Upper lobe of left lung (tissue), 4 donors: Measurements from ENCODE around the gene FAM180B.

Experiments
- EP300 ChIP-seq, 4 donors: sonication (generic); formaldehyde crosslinking; IDR thresholded peaks; one replicate each; pipeline ENCODE4 v1.5.1; 2017; ENCODE audit warnings: antibody characterized with exemption in 4 of 4, control low read depth in 2 of 4
- POLR2A ChIP-seq, 4 donors: fragments of 450-650 bp; IDR thresholded peaks; one replicate each; pipeline ENCODE4 v1.5.1; 2016 to 2017; ENCODE audit warnings: antibody characterized with exemption in 4 of 4, mild to moderate bottlenecking in 2 of 4
- POLR2AphosphoS5 ChIP-seq, 2 donors: sonication (generic); formaldehyde crosslinking; IDR thresholded peaks; one replicate each; pipeline ENCODE4 v1.5.1; 2017; ENCODE audit warnings: antibody characterized with exemption in 2 of 2
- TF ChIP-seq, protein P1 (sequence below), 6 experiments: fragments of 450-650 bp in 4 of 6; fragments of 200-600 bp in 2 of 6; sonication (generic) in 2 of 6; IDR thresholded peaks; one replicate each; pipeline ENCODE4 v1.5.1; 2016 to 2019; ENCODE audit warnings: antibody characterized with exemption in 6 of 6

DNA sequence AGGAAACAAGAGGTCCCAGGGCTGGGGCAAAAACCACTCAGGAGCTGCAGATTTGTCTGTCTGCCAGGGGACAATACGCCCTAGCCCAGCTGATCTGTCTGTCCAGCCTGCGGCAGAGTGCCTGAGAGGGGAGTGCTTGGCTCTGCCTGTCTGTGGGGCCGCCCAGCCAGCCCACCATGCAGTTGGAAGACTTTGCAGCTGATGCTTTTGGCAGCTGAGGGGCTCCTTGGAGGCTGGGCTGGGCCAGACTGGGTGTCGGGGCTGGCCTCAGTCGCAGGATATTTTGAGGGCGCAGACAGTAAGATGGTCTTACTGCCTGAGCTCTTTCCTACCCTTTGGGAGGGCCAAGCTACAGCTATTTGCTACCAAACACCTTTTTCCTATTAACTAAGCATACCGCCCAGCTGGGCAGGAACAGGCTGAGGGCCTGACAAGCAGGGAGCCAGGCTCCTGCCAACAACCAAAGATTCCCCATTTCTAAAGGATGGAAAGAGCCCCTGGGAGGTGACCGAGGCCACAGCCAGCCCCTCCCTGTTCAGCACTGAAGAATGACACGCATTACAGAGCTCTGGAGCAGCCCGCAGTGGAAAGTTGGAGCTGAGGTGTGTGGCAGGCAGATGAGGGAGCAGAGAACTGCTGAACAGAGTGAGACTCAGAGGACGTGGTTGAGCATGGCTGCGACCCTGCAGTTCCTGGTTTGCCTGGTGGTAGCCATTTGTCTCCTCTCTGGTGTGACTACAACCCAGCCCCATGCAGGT, at the start of gene FAM180B:
- TF ChIP-seq POLR2A (IDR thresholded peaks at IDR 0.05) (no peak), EP300 (IDR thresholded peaks at IDR 0.05) (no peak), POLR2AphosphoS5 (IDR thresholded peaks at IDR 0.05) (no peak)
- TF ChIP-seq, protein P1, sequence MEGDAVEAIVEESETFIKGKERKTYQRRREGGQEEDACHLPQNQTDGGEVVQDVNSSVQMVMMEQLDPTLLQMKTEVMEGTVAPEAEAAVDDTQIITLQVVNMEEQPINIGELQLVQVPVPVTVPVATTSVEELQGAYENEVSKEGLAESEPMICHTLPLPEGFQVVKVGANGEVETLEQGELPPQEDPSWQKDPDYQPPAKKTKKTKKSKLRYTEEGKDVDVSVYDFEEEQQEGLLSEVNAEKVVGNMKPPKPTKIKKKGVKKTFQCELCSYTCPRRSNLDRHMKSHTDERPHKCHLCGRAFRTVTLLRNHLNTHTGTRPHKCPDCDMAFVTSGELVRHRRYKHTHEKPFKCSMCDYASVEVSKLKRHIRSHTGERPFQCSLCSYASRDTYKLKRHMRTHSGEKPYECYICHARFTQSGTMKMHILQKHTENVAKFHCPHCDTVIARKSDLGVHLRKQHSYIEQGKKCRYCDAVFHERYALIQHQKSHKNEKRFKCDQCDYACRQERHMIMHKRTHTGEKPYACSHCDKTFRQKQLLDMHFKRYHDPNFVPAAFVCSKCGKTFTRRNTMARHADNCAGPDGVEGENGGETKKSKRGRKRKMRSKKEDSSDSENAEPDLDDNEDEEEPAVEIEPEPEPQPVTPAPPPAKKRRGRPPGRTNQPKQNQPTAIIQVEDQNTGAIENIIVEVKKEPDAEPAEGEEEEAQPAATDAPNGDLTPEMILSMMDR (IDR thresholded peaks at IDR 0.05) = no peak
